ENCODE measurements around the gene SH3PXD2A. TPM values are rescaled to one million over a fixed set of nuclear protein-coding genes. Genes with fewer than 3 reads are reported as not detected.

The SH3PXD2A gene
- total and polyA plus RNA-seq, 10 donors, result 2.6 to 50.0 (median 35.2) TPM

GRCh38 chr10:103660364-103661197 lies 194.8 kb downstream of the SH3PXD2A start:
- Histone ChIP-seq H3K4me3 (peak overlapping the region; percentile 55 to 83 (median 60)), H3K9me3 (peaks cover 0 to 11% (median 2%) of the 10 kb centered on the region in 8 donors), H3K4me1 (peaks cover 3 to 56% (median 34%) of the 10 kb centered on the region in 6 donors), H3K27me3 (replicated peaks in 1 of 7) (no peaks in the 10 kb centered on the region), H3K27ac (peak overlapping the region; percentile 66 to 86 (median 84)), H3K36me3 (peaks cover 0 to 49% (median 15%) of the 10 kb centered on the region in 6 donors)
- 32 to 56% (median 37%) methylated on average over 22 to 42 of the region's 42 CpGs for WGBS, 5 donors
- intact Hi-C loops (cut with DNase I; ENCODE audit: low total_unique reads), result no loop called here
- peak; percentile 88 for DNase-seq
- TF ChIP-seq POLR2AphosphoS5 (IDR thresholded peaks at IDR 0.05) (peak in 1 of 3 donors; percentile 19), CTCF (IDR thresholded peaks at IDR 0.05 in 8 of 11, conservative IDR thresholded peaks at IDR 0.05 in 3 of 11) (no peak)

DNA sequence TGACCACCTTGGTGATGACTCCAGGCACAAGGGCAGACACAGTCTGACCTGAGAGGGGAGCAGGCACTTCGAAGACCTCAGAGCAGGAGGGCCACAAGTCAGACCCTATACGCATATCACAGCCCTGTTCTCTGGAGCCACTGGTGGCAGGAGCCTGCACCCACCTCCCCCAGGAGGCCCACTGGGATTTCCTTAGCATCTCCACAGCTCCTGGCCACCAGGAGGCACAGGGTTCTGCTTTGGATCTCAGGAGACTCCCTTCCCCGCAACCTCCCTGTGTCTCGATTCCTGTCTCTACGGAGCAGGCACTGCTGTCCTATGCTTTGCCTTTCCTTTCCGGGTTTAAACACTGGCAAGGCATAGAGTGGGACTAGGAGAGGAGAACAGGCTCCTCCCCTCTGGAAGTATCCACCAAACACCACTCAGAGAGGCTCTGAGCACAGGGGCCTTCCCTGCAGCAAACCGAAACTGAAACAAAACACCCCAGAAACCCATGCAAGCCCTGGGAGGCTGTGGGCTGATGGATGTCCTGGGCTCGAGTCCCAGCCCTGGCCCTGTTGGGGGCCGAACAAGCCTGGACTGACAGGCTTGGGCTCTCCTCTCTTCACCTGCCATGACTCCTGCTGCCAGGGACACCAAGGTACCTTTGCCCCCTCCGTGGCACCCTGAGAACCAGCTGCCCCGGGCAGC lies 195.6 kb downstream of the SH3PXD2A start:
- DNase-seq, result peak; percentile 86

GRCh38 chr10:103658049-103658577 lies 197.3 kb downstream of the SH3PXD2A start:
- peaks cover 0 to 11% (median 2%) of the 10 kb centered on the region in 8 donors for H3K9me3 ChIP-seq
- intact Hi-C loops (cut with DNase I; ENCODE audit: low total_unique reads), result no loop called here
- no peak overlapping the region for H3K27ac ChIP-seq
- WGBS, 5 donors, result 81 to 99% (median 91%) methylated on average over 4 of the region's 4 CpGs
- no peak for TF ChIP-seq POLR2AphosphoS5 (IDR thresholded peaks at IDR 0.05)
- TF ChIP-seq CTCF (IDR thresholded peaks at IDR 0.05 in 8 of 11, conservative IDR thresholded peaks at IDR 0.05 in 3 of 11), result no peak
- H3K27me3 ChIP-seq (replicated peaks in 1 of 7), result no peaks in the 10 kb centered on the region
- peaks cover 3 to 56% (median 31%) of the 10 kb centered on the region in 6 donors for H3K4me1 ChIP-seq
- DNase-seq, result no peak
- H3K4me3 ChIP-seq, result no peak overlapping the region
- peaks cover 0 to 34% (median 16%) of the 10 kb centered on the region in 6 donors for H3K36me3 ChIP-seq

More for the DNA sequence above, 195.6 kb downstream of the SH3PXD2A start:
- intact Hi-C loops (cut with DNase I; ENCODE audit: low total_unique reads), result no loop called here
- H3K9me3 ChIP-seq, result peaks cover 0 to 11% (median 2%) of the 10 kb centered on the region in 8 donors
- no peaks in the 10 kb centered on the region for H3K27me3 ChIP-seq (replicated peaks in 1 of 7)
- H3K4me1 ChIP-seq, result peaks cover 3 to 56% (median 32%) of the 10 kb centered on the region in 6 donors
- H3K4me3 ChIP-seq, result peak overlapping the region; percentile 55 to 83 (median 60)
- peak overlapping the region; percentile 66 to 86 (median 84) for H3K27ac ChIP-seq
- TF ChIP-seq POLR2AphosphoS5 (IDR thresholded peaks at IDR 0.05) (peak; percentile 50 to 74 (median 55)), CTCF (IDR thresholded peaks at IDR 0.05 in 8 of 11, conservative IDR thresholded peaks at IDR 0.05 in 3 of 11) (no peak)
- WGBS, 5 donors, result 40 to 54% (median 50%) methylated on average over 7 to 11 of the region's 11 CpGs
- peaks cover 0 to 46% (median 16%) of the 10 kb centered on the region in 6 donors for H3K36me3 ChIP-seq
